UCSD-AML1 (cell line): ENCODE data around the gene TCF12.

Experiments
- DNase-seq: peaks from one replicate; lab custom pipeline; 2025; ENCODE audit not compliant: unreplicated experiment; lab: John Stamatoyannopoulos, UW

TCF12 gene

GRCh38 chr15:56918046-56918938 is at the start of gene TCF12:
Gene TCF12 (plus strand): TSS chr15:56918644. CDS start chr15:56919914, 1,270 bp downstream.
- peak; percentile 96 for DNase-seq

- peak; percentile 25 for DNase-seq
These were observed 48.9 kb upstream of the TCF12 start for GRCh38 chr15:56869573-56869972.

- DNase-seq = no peak
These were observed 47.3 kb upstream of the TCF12 start for GRCh38 chr15:56871185-56871584.

- no peak for DNase-seq
These were observed 46.6 kb upstream of the TCF12 start for GRCh38 chr15:56871867-56872266.

GRCh38 chr15:56877255-56877970 is 41.0 kb upstream of the TCF12 start:
- no peak for DNase-seq

GRCh38 chr15:56879502-56879901 is 38.9 kb upstream of the TCF12 start:
- DNase-seq = no peak

- no peak for DNase-seq
These were observed 35.4 kb upstream of the TCF12 start for GRCh38 chr15:56883088-56883487.

GRCh38 chr15:56886363-56886931 is 32.0 kb upstream of the TCF12 start:
- no peak for DNase-seq

- peak; percentile 84 for DNase-seq
These were observed 31.3 kb upstream of the TCF12 start for GRCh38 chr15:56886932-56887781.

- DNase-seq = no peak
These were observed 30.5 kb upstream of the TCF12 start for GRCh38 chr15:56887782-56888438.

GRCh38 chr15:56890038-56890437 is 28.4 kb upstream of the TCF12 start:
- no peak for DNase-seq

- no peak for DNase-seq
These were observed 26.5 kb upstream of the TCF12 start for GRCh38 chr15:56891852-56892440.

- no peak for DNase-seq
These were observed 25.6 kb upstream of the TCF12 start for GRCh38 chr15:56892659-56893363.

- DNase-seq = no peak
These were observed 25.1 kb upstream of the TCF12 start for GRCh38 chr15:56893364-56893678.

GRCh38 chr15:56894601-56895000 is 23.8 kb upstream of the TCF12 start:
- DNase-seq = no peak

GRCh38 chr15:56901931-56902330 is 16.5 kb upstream of the TCF12 start:
- DNase-seq = no peak

- no peak for DNase-seq
These were observed 11.7 kb upstream of the TCF12 start for GRCh38 chr15:56906766-56907165.

- DNase-seq = no peak
These were observed 7.6 kb upstream of the TCF12 start for GRCh38 chr15:56910801-56911200.

- DNase-seq = no peak
These were observed 5.2 kb upstream of the TCF12 start for GRCh38 chr15:56913241-56913640.

GRCh38 chr15:56913670-56914069 is 4.8 kb upstream of the TCF12 start:
- no peak for DNase-seq
